Loucy (cell line): Measurements from ENCODE around the gene DNAH6.

Experiments used
- H2AFZ ChIP-seq: fragments of 200-600 bp; sonication (generic); 2 replicates; pipeline ENCODE4 v1.6.0; 2016; ENCODE audit warnings: antibody characterized with exemption, mild to moderate bottlenecking, low read length, moderate library complexity
- H3F3A ChIP-seq: fragments of 200-600 bp; 2 replicates; pipeline ENCODE4 v1.6.0; 2016; ENCODE audit warnings: antibody characterized with exemption, low read depth, mild to moderate bottlenecking
- H3K27me3 ChIP-seq: fragments of 200-600 bp; sonication (generic); 2 replicates; pipeline ENCODE4 v1.6.1; 2014; ENCODE audit warnings: low read length, mild to moderate bottlenecking; ENCODE audit not compliant: insufficient read depth, poor library complexity, severe bottlenecking
- H3K36me3 ChIP-seq: fragments of 200-600 bp; sonication (generic); 2 replicates; pipeline ENCODE4 v1.6.1; 2016; ENCODE audit warnings: low read length; ENCODE audit not compliant: insufficient read depth
- H3K4me1 ChIP-seq: fragments of 200-600 bp; sonication (generic); 2 replicates; pipeline ENCODE4 v1.5.1; 2014; ENCODE audit warnings: low read length, mild to moderate bottlenecking; ENCODE audit not compliant: insufficient read depth, poor library complexity, severe bottlenecking
- H3K4me2 ChIP-seq: fragments of 200-600 bp; sonication (generic); 2 replicates; pipeline ENCODE4 v1.6.0; 2014; ENCODE audit warnings: antibody characterized with exemption, low read length, low read depth, mild to moderate bottlenecking; ENCODE audit not compliant: poor library complexity, severe bottlenecking
- H3K4me3 ChIP-seq: fragments of 200-600 bp; sonication (generic); 2 replicates; pipeline ENCODE4 v1.5.1; 2014; ENCODE audit warnings: low read length, mild to moderate bottlenecking, mixed read lengths; ENCODE audit not compliant: poor library complexity, severe bottlenecking
- H3K79me2 ChIP-seq: fragments of 200-600 bp; sonication (generic); 2 replicates; pipeline ENCODE4 v1.6.1; 2014; ENCODE audit warnings: low read length; ENCODE audit not compliant: insufficient read depth
- H3K9ac ChIP-seq: fragments of 200-600 bp; sonication (generic); 2 replicates; pipeline ENCODE4 v1.6.0; 2014; ENCODE audit warnings: mild to moderate bottlenecking, low read depth, low read length, moderate library complexity; ENCODE audit not compliant: poor library complexity, severe bottlenecking
- H3K9me2 ChIP-seq: fragments of 200-600 bp; sonication (generic); replicated peaks from 2 replicates; pipeline ENCODE4 v1.6.1; 2016; ENCODE audit warnings: low read depth, low read length, mixed read lengths
- H3K9me3 ChIP-seq: fragments of 200-600 bp; sonication (generic); 2 replicates; pipeline ENCODE4 v1.6.1; 2014; ENCODE audit warnings: mild to moderate bottlenecking, antibody characterized with exemption, low read length, low read depth; ENCODE audit not compliant: insufficient read depth
- H4K20me1 ChIP-seq: fragments of 200-600 bp; sonication (generic); 2 replicates; pipeline ENCODE4 v1.6.0; 2014; ENCODE audit warnings: antibody characterized with exemption, low read length, mild to moderate bottlenecking; ENCODE audit not compliant: insufficient read depth, poor library complexity, severe bottlenecking
- EZH2phosphoT487 ChIP-seq: fragments of 200-600 bp; IDR thresholded peaks from 2 replicates; pipeline ENCODE4 v1.6.1; 2018; ENCODE audit warnings: antibody characterized with exemption, mild to moderate bottlenecking, moderate library complexity, borderline replicate concordance
- TF ChIP-seq, protein P1 (sequence below): fragments of 200-600 bp; sonication (generic); conservative IDR thresholded peaks from 2 replicates; pipeline ENCODE4 v1.5.1; 2014; ENCODE audit warnings: mild to moderate bottlenecking, antibody characterized with exemption, low read length

DNAH6 gene

DNA sequence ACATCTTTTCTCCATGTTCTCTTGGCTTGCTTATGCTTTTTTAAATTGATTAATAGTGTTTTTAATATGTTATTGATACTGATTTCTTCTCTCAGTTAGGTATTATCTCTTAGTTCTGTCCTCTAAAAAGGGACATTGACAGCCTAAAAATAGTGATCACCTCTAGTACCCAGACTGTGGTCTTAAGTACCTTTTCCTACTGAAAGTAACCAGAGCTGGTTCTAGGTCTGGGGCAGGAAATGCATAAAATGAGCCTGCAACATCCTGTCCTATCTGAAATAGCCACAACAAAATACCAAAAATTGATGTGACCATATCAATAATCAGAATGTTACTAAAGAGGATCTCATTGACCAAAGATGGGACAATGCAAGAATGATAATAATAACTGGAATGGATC, 113.3 kb downstream of the DNAH6 start:
- no peaks in the 10 kb centered on the region for H3K9me3 ChIP-seq
- TF ChIP-seq, protein P1, sequence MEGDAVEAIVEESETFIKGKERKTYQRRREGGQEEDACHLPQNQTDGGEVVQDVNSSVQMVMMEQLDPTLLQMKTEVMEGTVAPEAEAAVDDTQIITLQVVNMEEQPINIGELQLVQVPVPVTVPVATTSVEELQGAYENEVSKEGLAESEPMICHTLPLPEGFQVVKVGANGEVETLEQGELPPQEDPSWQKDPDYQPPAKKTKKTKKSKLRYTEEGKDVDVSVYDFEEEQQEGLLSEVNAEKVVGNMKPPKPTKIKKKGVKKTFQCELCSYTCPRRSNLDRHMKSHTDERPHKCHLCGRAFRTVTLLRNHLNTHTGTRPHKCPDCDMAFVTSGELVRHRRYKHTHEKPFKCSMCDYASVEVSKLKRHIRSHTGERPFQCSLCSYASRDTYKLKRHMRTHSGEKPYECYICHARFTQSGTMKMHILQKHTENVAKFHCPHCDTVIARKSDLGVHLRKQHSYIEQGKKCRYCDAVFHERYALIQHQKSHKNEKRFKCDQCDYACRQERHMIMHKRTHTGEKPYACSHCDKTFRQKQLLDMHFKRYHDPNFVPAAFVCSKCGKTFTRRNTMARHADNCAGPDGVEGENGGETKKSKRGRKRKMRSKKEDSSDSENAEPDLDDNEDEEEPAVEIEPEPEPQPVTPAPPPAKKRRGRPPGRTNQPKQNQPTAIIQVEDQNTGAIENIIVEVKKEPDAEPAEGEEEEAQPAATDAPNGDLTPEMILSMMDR: no peak
- no peak for TF ChIP-seq EZH2phosphoT487
- H3K27me3 ChIP-seq: no peaks in the 10 kb centered on the region
- H3K36me3 ChIP-seq: no peaks in the 10 kb centered on the region
- no peak overlapping the region for H3K9ac ChIP-seq
- no peak overlapping the region for H3K4me3 ChIP-seq
- no peaks in the 10 kb centered on the region; the same call in 1 of the 2 replicates for H3F3A ChIP-seq
- no peaks in the 10 kb centered on the region for H3K9me2 ChIP-seq
- H3K4me1 ChIP-seq: no peaks in the 10 kb centered on the region
- H3K4me2 ChIP-seq: no peak overlapping the region
- H4K20me1 ChIP-seq: no peaks in the 10 kb centered on the region
- H2AFZ ChIP-seq: no peak overlapping the region
- no peaks in the 10 kb centered on the region for H3K79me2 ChIP-seq

DNA sequence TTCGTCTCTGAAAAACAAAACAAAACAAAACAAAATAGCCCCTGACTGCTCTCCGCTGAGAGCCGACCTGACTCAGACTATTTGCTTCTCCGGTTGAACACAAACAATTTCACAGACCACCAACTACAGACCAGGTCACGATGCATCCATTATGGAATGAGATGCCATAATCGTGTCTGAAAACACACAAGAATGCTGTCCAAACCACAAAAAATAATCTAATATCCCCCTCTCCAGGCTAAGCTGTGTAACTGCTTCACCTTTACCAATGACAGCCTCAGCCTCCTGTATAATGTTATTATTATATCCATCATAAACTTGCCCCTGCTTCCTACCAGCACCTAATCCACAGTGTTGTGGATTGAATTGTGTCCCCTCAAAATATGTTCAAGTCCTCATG, 114.7 kb downstream of the DNAH6 start:
- no peaks in the 10 kb centered on the region for H4K20me1 ChIP-seq
- no peaks in the 10 kb centered on the region for H3K9me2 ChIP-seq
- no peaks in the 10 kb centered on the region for H3K9me3 ChIP-seq
- no peaks in the 10 kb centered on the region for H3K36me3 ChIP-seq
- H3F3A ChIP-seq: no peaks in the 10 kb centered on the region
- no peak overlapping the region for H3K9ac ChIP-seq
- no peaks in the 10 kb centered on the region for H3K4me1 ChIP-seq
- no peak overlapping the region for H2AFZ ChIP-seq
- H3K4me3 ChIP-seq: no peak overlapping the region
- no peaks in the 10 kb centered on the region for H3K79me2 ChIP-seq
- TF ChIP-seq EZH2phosphoT487: no peak
- TF ChIP-seq, protein P1: peak; percentile 66
- no peaks in the 10 kb centered on the region for H3K27me3 ChIP-seq
- no peak overlapping the region for H3K4me2 ChIP-seq

DNA sequence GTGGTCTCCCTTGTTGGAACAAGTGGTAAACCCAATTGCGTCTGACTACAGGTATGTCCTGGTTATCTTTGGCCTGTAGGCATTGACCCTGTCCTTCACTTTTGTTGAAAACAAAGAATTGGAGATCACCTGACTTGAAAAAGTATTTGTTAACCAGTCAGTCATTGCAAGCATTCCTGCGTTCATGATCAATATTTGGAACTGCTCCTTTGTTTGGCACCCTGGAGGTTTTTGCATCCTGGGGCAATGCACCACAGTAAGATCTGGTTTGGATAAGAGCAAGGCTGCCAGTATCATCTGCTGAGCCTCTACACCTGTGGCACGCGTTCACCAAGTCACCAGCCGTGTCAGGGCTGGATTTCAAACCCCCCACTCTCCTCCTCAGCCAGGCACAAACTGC, 115.7 kb downstream of the DNAH6 start:
- Histone ChIP-seq H3K36me3 (no peaks in the 10 kb centered on the region), H3K4me3 (no peak overlapping the region), H3K79me2 (no peaks in the 10 kb centered on the region), H4K20me1 (no peaks in the 10 kb centered on the region), H3K9me3 (no peaks in the 10 kb centered on the region), H3K4me2 (no peak overlapping the region), H3K4me1 (no peaks in the 10 kb centered on the region), H2AFZ (no peak overlapping the region), H3K9me2 (no peaks in the 10 kb centered on the region), H3F3A (no peaks in the 10 kb centered on the region), H3K27me3 (no peaks in the 10 kb centered on the region), H3K9ac (no peak overlapping the region)
- TF ChIP-seq, protein P1: no peak
- TF ChIP-seq EZH2phosphoT487: no peak
